HG03439 (cell line): Measurements from ENCODE around the gene EIF4G3.
"Not testable (repeated sequence)": the region's sequence is repeated elsewhere in the genome, so short reads cannot be mapped to it uniquely, and the experiment has no call there.

Experiments
- ATAC-seq: cut with Tn5 transposase; IDR thresholded peaks from one replicate; pipeline ENCODE4 v1.9.1; 2021; ENCODE audit warnings: mild to moderate bottlenecking, moderate library complexity; ENCODE audit not compliant: unreplicated experiment

The EIF4G3 gene

GRCh38 chr1:21185221-21185731 lies 8.6 kb upstream of the EIF4G3 start:
- ATAC-seq, result no peak

DNA sequence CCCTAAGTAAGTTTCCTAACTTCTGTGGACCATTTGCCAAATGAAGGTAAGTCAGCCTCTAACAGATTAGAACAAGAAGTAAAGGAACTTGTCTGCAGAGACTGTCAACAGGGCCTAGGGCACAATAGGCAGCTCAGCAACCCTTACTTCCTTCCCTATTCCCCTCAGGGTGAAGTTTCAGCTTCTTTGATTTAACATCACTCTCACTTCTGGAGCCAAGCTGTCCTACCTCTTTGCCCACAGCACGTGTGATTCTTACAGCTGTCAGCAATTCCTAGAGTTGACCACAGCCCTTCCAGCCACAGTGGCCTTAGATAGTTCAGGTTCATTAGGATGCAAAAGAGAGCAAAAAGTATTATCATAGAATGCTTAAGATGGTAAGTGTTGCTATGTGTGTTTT lies 7.6 kb upstream of the EIF4G3 start:
- no peak for ATAC-seq

DNA sequence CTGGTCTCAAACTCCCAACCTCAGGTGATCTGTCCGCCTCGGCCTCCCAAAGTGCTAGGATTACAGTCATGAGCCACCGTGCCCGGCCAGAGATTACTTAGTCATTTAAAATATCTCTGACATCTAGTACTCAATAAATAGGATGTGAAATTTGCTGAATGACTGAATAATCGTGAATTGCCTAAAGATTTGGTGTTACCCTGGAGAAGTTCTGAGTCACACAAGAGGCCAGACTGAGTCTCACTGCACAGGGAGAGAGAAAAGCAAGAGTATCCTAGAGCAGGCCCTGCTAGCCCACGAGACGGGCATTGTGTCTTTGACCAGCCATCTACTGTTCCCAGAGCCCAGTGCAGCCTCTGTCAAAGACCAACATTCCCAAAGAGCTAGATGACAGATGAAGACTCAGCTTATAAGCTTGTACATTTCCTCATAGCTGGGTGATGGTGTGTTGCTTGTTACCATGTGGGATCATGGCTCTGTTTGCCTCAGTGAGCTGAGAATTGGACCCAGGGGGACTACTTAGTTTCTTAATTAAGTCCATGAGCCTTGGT lies 5.6 kb upstream of the EIF4G3 start:
- no peak for ATAC-seq

DNA sequence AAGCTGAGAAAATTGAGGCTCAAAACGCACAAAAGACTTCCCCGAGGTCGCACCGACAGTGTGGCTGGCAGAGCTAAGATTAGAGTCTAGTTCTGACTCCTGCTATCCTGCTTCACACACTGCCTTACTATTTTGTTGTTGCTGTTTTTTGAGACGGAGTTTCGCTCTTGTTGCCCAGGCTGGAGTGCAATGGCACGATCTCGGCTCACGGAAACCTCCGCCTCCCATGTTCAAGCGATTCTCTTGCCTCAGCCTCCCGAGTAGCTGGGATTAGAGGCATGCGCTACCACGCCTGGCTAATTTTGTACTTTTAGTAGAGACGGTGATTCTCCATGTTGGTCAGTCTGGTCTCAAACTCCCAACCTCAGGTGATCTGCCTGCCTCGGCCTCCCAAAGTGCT lies 1.6 kb upstream of the EIF4G3 start:
- not testable (repeated sequence) for ATAC-seq

DNA sequence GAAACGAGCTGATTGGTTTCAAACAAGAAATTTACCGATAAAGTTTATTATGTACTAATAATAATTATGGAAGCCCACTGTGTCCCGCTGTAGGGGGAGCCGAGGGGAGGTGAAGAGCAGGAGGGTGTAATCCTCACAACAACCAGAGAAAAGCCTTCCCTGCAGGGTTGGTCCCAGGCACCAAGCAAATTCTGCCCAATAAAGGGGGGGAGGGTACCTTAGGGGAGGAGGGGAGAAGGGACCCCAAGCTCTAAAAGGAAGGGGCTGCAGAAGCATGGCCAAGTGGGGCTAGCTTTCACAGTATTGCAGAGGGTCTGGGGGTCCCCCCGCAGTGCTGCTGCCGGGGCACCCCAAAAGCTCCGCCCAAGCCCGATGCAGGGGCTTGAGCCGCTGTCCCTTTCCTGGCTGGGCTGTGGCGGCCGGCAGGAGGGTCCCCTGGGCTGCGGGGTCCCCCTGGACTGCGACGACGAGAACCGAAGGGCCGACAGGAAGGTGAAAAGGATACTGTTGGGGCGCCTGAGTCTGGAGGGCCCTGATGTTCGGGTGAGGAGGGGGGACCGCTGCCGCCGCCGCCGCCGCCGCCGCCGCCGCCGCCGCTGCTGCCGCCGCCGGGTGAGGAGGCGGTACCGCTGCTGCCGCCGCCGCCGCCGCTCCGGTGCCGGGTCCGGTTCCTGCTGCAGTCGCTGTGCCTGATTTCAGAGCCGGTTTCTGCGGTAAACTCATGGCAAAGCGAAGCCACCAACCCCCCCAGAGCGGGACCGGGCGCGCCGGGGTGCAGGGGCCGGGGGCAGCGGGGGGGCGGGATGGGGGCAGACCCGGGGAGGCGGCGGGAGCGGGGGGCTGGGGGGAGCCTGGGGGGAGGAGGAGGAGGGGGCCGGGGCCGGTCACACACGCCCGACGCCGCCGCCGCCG lies 771 bp downstream of the EIF4G3 start:
- peak; percentile 13 for ATAC-seq

DNA sequence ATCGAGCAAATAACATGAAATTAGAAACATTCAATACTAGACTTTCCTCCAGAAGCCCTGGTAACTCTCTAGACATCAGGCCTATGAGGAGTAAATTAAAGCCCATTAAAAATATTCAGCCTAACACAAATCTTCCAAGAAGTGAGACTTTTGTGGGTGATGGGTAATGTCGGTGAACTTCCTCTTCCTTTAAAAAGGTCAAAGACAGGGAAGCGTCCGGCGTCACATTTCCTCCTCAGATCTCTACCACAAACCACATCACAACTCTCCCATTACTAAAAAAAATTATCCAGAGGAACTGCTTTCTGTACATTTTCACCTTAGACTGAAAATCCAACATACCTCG lies 1.4 kb downstream of the EIF4G3 start:
- no peak for ATAC-seq

DNA sequence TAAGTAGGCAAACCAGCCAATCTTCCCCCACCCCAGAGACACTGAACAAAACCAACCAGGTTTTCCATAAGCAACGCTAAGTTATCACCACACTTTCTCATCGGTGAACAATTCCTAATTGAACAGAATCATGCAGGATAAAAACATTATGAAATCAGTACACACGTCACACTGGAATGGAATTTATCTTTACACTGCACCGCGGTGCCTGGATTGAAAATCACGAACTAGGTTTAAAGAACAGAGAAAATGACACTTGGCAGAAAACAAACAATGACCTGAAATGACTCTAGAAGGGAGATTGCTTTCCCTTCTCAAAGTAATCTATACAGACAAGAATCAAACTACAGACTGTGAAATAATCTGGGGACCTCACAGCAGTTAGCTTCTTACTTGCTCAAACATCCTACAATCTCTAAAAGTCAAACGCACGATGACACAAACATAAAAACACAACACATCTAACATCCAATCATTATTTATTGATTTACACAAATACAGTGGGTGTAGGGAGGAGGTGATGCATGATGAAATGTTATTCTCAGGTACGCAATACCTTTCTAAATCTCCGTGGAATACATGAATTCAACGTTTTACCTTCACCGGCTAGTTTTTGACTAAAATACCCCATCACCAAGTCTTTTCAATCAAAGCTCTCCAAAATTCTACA lies 1.9 kb downstream of the EIF4G3 start:
- no peak for ATAC-seq

- no peak for ATAC-seq
Measured at GRCh38 chr1:21174230-21174629, 2.5 kb downstream of the EIF4G3 start.

DNA sequence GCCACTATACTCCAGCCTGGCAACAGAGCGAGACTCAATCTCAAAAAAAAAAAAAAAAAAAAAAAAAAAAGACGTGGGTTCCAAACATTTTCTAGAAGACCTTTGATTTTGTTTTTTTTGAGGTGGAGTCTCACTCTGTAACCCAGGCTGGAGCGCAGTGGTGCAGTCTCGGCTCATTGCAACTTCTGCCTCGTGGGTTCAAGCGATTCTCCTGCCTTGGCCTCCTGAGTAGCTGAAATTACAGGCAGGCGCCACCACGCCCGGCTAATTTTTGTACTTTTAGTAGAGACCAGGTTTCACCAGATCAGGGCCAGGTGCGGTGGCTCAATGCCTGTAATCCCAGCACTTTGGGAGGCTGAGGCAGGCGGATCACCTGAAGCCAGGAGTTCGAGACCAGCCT lies 3.6 kb downstream of the EIF4G3 start:
- ATAC-seq, result not testable (repeated sequence)

DNA sequence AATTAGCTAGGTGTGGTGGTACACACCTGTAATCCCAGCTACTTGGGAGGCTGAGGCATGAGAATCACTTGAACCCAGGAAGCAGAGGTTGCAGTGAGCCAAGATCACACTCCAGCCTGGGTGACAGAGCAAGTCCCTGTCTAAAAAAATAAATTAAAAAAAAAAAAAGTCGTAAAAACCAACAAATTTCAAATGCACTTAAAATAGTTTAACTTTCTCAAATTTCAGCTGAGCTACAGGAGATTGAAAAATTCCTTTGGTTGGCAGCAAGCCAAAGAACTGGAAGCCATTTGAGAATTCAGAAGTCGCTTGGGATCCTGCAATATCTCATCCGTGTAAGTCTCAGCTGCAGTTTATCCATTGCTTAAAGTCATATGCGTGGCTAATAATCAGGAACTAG lies 5.9 kb downstream of the EIF4G3 start:
- ATAC-seq, result not testable (repeated sequence)

GRCh38 chr1:21168444-21168843 lies 8.3 kb downstream of the EIF4G3 start:
- ATAC-seq, result no peak

GRCh38 chr1:21165646-21166045 lies 11.1 kb downstream of the EIF4G3 start:
- ATAC-seq, result no peak

DNA sequence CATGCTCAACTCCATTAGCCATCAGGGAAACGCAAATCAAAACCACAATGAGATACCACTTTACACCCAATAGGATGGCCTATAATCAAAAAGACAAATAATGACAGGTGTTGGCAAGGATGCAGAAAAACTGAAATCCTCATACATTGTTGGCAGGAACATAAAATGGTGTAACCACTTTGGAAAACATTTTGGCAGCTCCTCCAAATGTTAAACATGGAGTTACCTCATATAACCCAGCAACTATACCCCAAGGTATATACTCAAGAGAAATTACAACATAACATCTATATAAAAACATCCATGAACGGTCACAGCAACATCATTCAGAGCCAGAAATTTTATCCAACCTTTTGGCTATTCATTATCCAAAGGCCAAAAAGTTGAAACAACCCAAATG lies 11.6 kb downstream of the EIF4G3 start:
- no peak for ATAC-seq

DNA sequence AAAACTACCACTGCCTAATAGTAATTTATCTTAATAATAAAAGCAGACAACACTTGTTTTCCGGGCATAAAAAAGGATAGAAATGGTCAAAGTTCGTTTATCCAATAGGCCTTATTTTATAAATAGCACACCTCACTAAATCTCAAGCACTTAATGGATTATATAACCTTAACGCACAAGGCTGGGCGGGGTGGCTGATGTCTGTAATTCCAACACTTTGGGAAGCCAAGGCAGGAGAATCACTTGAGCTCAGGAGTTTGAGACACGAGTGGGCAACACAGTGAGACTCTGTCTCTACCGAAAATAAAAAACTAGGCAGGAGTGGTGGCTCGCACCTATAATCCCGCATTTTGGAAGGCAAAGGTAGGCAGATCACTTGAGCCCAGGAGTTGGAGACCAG lies 12.4 kb downstream of the EIF4G3 start:
- no peak for ATAC-seq

- no peak for ATAC-seq
Measured at GRCh38 chr1:21162740-21163464, 13.8 kb downstream of the EIF4G3 start.

DNA sequence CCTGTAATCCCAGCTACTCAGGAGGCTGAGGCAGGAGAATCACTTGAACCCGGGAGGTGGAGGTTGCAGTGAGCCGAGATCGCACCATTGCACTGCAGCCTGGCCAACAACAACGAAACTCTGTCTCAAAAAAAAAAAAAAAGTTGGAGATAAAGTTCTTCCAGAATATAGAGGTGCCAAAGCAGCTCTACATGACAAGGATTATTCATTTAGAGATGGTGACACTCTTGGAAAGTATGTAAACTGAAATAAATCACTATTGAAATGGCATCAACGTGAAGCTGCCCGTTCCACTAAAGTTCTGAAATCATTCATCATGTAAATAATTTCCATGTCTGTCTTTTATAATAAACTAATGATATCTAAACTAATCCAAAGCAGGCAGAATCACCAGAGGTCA lies 14.9 kb downstream of the EIF4G3 start:
- no peak for ATAC-seq

GRCh38 chr1:21160263-21160796 lies 16.4 kb downstream of the EIF4G3 start:
- no peak for ATAC-seq

- ATAC-seq, result no peak
Measured at GRCh38 chr1:21157868-21158267, 18.8 kb downstream of the EIF4G3 start.

GRCh38 chr1:21157054-21157453 lies 19.6 kb downstream of the EIF4G3 start:
- ATAC-seq, result no peak

DNA sequence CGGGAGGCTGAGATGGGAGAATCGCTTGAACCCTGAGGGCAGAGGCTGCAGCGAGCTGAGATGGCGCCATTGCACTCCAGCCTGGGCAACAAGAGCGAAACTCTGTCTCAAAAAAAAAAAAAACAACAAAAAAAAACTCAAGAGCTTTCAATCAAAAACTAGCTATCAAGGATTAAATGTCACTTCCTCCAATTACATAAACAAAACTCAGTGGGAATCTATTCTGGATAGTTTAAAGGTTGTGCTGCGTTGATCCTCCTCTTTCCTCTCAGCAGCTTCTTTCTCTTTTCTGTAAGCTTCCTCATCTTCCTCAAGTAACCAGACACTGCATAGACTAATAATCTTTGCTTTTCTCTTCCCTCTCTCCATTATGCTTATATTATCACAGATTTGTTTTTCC lies 20.7 kb downstream of the EIF4G3 start:
- no peak for ATAC-seq

- no peak for ATAC-seq
Measured at GRCh38 chr1:21154717-21155116, 22.0 kb downstream of the EIF4G3 start.
